ENCODE results near the gene SEPTIN12.
"Not testable (repeated sequence)": the region's sequence is repeated elsewhere in the genome, so short reads cannot be mapped to it uniquely, and the experiment has no call there.

The SEPTIN12 gene

DNA sequence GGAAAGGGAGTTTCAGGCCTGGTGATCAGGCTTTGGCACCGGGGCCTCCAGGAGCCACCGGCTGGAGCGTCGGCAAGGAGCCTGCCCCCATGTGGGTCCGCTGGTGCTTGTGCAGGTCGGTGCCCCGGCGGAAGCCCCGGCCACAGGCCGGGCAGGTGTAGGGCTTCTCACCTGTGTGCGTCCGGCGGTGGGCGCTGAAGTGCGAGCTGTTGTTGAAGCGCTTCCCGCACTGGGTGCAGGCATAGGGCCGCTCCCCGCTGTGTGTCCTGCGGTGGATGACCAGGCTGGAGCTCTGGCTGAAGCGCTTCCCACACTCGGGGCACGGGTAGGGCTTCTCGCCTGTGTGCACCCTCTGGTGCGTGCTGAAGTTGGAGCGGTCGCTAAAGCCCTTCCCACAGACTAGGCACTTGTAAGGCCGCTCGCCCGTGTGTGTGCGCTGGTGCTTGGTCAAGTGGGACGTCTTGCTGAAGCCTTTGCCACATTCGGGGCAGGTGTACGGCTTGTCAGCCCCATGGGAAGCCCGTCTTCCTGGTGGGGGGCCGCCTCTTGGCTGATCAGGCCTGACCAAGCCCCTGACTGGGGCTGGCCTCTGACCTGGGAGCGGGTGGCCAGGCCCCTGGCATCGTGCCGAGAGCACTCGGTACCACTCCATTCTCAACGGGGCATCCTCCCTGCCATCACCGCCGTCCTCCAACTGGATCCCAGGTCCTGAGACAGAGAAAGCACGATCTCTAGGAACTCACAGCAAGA, 35.6 kb downstream of the SEPTIN12 start:
- FAIRE-seq, result no peak

GRCh38 chr16:4750896-4751295, 37.2 kb downstream of the SEPTIN12 start:
- no peak for FAIRE-seq

DNA sequence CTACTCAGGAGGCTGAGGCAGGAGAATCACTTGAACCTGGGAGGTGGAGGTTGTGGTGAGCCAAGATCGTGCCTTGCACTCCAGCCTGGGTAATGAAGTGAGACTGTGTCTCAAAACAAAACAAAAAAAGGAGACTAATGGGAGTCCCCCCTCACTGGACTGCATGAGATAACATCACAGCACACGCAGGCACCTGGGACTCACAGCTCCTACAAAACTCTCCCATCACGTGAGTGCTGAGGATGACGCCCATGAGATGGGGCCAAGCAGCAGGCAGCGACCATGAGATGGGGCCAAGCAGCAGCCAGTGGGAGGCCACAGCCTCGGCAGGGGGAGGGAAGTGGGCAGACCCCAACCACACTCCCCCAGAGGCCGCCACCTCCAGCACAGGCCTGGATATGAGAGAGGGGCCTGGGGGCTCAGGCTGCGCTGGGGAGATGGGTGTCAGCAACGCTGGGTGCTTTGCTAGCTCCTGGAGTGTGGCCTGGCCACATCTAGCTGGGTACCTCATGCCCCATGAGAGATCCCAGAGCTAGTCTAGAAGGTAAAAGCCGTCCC, 38.4 kb downstream of the SEPTIN12 start:
- no peak for FAIRE-seq

DNA sequence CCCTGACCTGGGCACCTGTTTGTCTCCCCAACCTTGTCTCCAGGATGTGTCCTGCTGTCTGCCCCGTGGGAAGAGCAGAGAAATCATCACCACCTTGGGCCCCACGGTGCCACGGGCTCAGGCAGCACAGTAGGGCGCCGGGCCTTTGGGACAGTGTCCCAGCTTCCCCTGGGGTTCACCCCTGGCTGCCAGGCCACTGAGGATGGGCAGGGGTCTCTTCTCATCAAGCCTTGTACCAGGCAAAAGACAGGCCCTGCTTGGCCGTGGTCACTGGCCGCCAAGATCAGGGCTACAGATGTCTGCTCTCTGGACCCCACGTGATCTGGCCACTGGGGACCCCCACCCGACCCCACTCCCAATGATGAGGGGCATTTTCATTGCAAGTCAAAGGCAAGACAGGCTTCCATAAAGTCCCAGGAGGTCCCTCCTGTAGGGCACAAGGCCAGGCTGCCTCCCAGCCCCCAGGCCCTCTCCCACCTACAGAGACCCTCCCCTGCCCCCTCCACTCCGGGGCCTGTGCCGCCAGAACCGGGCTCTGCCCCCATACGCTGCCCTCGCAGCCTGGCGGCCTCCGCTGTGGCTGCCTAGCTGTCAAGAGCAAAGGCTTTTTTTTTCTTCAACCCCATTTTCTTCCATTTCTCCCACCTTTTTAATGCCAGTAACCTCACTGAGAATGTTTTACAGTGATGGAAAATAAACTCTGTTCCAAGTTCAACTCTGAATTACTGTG, 39.3 kb downstream of the SEPTIN12 start:
- FAIRE-seq, result no peak

- FAIRE-seq, result no peak
Observed at GRCh38 chr16:4747906-4748681, 40.1 kb downstream of the SEPTIN12 start.

GRCh38 chr16:4746991-4747574, 41.1 kb downstream of the SEPTIN12 start:
- FAIRE-seq, result no peak

DNA sequence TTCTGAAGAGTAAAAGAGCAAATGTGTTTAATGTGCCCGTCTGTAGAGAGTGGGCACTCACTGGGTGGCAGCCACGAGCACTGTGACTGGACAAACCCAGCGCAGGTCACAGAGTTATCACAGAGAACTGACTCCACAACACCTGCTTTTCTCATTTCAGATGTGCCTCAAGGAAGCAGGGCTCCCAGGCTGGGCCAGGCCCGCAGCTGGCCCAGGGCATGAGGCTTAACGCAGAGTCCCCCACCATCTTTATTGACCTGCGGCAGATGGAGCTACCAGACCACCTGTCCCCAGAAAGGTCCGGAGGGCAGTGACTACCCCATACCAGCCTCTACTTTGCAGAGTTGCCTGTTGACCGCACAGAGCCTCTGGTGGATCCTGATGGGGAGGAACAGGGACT, 41.9 kb downstream of the SEPTIN12 start:
- FAIRE-seq, result no peak

- FAIRE-seq, result no peak
Observed at GRCh38 chr16:4745274-4745569, 42.9 kb downstream of the SEPTIN12 start.

DNA sequence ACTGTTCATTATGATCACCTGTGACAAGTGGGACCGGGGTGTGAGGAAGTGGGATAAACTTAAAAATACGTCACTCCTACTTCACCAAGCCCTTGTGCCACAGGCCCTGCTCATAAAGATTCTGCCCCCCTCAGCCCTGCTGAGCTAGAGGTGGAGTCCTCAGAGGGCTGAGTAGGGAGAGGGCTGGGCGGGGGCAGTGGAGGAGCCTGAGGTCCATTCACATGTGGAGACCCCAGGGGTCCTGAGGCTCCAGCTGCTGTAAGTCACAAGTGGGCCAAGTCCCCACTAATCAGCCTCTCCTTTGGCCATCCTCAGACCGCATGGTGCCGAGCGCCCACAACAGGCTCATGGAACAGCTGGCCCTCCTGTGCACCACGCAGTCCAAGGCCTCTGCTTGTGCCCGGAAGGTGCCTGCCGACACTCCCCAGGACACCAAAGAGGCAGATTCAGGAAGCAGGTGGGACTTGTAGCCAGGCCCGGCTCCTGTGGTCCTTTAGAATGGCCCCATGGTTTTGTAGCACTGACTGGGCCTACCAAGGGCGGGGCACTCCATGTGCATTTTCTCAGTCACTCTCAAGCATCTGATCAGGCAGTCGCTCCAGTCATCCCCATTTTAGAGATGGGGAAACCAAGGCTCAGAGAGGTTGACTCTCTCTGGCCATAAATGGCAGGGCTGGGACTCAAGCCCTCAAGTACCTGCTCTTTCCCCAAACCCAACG, 43.4 kb downstream of the SEPTIN12 start:
- FAIRE-seq, result no peak

GRCh38 chr16:4743226-4743878, 44.8 kb downstream of the SEPTIN12 start:
- FAIRE-seq, result no peak

DNA sequence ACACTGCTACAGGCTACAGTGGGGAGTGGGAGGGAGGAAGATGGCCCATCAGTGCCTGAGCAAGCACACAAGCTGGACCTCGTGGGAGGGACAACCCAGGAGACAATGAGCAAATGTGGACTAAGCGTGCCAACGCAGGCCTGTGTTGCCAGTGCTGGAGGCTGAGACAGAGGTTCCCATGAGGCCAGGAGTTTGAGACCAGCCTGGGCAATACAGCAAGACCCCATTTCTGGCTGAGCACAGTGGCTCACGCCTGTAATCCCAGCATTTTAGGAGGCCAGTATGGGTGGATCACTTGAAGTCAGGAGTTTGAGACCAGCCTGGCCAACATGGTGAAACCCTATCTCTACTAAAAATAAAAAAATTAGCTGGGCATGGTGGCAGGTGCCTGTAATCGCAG, 49.8 kb downstream of the SEPTIN12 start:
- not testable (repeated sequence) for FAIRE-seq

DNA sequence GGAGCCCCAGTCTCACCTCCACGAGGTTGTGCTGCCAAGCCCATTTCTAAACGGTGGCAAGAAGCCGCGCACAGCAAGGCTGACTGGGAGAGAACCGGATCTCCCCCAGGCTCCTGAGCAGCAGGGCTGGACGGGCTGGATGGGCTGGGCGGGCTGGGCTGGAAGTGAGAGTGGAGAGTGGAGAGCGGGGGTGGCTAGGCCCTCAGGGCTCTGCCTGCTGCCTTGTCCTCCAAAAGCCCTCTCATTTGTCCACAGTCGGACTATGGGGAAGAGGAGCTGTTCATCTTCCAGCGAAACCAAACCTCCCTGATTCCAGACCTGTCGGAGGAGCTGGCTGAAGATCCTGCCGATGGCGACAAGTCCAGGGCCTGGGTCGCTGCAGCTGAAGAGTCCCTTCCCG, 50.6 kb downstream of the SEPTIN12 start:
- no peak for FAIRE-seq

DNA sequence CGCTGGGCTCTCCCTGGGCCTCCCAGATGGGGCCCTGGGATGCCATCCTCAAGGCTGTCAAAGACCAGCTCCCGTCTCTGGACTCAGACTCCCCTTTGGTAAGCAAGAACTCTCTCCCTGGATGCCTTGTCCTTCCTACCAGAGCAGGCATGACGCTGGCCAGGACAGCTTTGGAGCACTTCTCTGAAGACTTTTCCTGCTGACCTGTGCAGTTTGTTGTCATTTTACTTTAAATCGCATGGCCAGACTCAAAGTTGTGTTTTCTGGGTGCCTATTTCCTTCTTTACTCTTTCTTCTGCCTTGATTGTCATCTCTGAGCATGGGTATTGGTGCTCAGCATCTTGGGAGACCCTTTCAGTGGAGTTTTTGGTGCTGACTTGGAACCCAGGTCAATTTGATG, 51.6 kb downstream of the SEPTIN12 start:
- FAIRE-seq, result no peak

DNA sequence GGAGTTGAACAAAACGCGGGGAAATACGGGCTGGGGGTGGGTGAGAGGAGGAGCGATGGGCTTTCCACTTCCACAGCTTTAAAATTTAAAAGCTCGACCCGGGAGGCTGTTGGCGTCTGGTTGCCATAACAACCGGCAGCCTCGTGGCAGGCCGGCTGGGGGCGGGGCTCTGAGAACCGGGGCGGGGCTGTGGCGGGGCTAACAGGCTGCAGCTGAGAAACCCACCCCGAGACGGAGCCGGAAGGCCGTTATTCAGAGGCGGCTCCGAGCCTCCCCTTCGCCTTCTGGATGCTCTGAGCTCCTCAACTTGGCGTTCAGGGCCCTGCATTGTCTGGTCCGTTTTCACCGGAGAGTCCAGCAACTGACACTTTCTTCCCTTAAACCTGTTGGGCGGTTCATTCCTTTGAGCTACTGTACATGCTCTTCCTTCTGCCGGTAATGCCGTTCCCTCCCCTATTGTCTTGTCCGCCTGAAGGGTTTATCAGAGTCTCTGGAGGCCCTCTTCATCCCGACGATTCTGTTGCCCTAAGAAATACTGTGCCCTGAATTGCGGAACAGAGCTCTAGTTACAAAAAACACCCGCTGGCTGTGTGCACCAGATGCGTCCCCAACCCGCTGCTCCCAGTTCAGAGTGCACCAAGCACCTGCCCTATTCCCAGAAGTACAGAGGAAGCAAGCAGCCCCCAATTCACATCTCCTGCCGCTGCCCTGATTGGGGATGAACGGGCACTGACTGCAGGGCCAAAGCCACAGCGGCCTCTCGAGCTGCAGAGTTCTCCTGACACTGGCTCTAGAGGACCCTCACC, 53.2 kb downstream of the SEPTIN12 start:
- FAIRE-seq, result no peak

DNA sequence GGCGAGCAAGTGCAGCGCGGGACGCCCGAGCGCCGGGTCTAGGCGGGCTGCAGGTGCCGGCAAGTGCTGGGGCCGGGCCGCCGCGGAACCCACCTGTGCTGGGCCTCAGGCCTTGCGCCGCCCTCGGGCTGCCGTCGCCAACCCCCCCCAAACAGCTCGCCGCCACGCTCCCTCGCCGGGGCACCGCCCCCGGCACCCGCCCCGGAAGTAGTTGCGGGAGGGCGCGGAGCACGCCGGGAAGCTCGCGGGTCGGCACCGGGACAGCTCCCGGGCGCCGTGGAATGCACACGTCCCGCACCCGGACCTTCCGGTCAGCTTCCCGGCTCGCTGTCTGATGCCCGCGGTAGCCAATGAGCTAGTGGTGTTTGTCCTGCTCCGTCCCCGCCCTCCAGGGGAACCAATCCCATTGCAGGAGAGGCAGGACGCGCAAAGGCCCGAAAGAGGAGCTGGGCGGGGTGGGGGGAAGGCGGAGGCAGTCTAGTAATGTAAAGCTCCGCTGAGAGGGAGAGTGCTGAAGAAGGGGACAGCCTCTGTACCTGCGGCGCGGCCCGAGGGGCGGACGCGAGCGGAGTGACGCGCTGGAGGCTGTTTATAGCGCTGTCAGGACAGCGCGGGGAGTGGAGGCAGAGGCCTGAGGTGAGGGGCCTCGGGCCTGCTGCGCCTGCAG, 53.9 kb downstream of the SEPTIN12 start, which contains the start of the genes ANKS3 and DNAAF8:
ANKS3 (minus strand) TSS at position 209 of the 667 bp plus-strand sequence. CDS start 4,122 bp downstream, outside the sequence.
DNAAF8 (plus strand) TSS at position 475 of the 667 bp plus-strand sequence. CDS start 1,978 bp downstream, outside the sequence.
- peak; percentile 88 for FAIRE-seq

DNA sequence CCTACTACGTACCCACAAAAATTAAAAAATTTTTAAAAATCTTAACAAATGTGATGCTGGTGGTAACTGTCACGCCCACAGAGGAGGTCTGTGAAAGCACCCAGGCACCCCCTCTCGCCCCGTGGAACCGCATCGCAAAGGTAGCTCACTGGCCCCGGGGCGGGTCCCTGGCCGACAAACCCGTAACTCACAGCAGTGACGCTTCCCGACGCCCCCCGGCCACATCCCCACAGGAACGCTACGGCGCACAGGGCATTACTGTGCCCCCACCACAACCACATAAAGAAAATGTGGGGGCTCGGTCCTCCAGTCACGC, 54.4 kb downstream of the SEPTIN12 start:
- no peak for FAIRE-seq

- no peak for FAIRE-seq
Observed at GRCh38 chr16:4733211-4733742, 54.9 kb downstream of the SEPTIN12 start.

GRCh38 chr16:4729876-4730275, 58.3 kb downstream of the SEPTIN12 start:
- FAIRE-seq, result no peak

DNA sequence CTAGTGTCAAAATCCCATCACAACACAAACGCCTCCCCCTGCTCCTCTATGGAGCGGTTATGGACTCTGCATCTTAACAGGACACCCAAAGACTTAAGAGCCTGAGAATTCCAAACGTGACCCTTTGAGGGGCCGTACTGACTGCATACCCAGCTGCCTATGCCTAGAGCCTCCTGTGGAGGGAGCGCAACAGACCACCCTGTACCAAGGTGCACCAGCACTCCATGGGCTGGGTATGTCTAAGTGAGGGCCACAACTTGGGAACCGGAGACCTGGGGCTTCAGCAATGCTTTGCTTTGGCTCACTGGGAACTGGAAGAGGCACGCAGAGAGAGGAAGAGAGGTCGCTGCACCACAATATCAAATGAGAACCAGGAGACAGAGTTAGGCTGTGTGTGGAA, 59.5 kb downstream of the SEPTIN12 start:
- FAIRE-seq, result no peak
